Fibroblast of skin of right biceps (primary cell): Measurements from ENCODE around the gene TMOD1.
A peak's percentile ranks its signal among the peaks of the same experiment; 100 is the strongest.
"Not testable (repeated sequence)": the region's sequence is repeated elsewhere in the genome, so short reads cannot be mapped to it uniquely, and the experiment has no call there.

Experiments used
- DNase-seq: peaks from one replicate; pipeline ENCODE4 v3.0.0-alpha.2; 2013

Gene TMOD1

GRCh38 chr9:97571664-97572063 lies 70.2 kb downstream of the TMOD1 start:
- no peak for DNase-seq

GRCh38 chr9:97572196-97572891 lies 70.9 kb downstream of the TMOD1 start:
- DNase-seq: no peak

DNA sequence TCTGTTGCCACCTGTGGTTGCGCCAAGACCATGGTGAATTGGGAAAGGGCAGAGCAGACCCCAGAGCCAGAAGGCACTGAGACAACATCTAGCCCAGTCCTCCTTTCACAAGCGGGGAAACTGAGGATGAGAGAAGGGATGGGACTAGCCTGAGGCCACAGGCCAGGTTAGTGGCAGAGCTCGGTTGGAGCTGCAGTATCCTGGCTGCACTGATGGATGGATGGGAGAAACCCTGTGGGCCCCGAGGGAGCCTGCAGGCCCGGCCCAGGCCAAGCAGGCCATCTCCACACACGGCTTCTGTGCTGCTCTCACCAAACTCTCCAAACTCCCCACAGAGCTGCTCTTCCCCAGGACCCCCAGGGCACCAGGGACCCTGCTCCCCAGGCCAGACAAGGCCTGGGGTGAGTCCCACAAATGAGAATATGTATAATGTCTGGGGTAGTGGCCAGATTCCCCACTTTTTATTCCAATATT lies 71.5 kb downstream of the TMOD1 start:
- no peak for DNase-seq

DNA sequence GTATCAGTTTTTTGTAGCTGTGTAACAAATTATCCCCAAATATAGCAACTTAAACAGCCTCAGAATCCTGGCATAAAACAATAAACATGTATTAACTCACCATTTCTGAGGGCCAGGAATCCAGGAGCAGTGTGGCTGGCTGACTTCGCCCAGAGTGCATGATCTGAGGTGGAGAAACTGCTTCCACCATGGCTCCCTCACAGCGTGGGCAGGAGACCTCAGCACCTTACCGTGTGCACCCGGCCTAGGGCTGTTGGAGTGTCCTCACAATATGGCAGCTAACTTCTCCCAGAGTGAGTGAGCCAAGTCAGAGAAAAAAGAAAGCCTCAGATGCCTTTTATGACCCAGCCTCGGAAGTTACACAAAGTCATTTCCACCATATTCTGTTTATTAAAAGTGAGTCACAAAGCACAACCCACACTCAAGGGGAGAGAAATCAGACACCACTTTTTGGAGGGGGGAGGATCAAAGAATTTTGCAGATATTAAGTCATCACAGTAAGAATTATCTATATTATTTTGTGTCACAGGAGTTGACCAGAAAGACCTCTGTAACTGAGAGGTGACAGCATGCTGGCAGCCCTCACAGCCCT lies 72.1 kb downstream of the TMOD1 start:
- peak; percentile 7 for DNase-seq

- DNase-seq: not testable (repeated sequence)
Observed at GRCh38 chr9:97574101-97574571, 72.7 kb downstream of the TMOD1 start.

DNA sequence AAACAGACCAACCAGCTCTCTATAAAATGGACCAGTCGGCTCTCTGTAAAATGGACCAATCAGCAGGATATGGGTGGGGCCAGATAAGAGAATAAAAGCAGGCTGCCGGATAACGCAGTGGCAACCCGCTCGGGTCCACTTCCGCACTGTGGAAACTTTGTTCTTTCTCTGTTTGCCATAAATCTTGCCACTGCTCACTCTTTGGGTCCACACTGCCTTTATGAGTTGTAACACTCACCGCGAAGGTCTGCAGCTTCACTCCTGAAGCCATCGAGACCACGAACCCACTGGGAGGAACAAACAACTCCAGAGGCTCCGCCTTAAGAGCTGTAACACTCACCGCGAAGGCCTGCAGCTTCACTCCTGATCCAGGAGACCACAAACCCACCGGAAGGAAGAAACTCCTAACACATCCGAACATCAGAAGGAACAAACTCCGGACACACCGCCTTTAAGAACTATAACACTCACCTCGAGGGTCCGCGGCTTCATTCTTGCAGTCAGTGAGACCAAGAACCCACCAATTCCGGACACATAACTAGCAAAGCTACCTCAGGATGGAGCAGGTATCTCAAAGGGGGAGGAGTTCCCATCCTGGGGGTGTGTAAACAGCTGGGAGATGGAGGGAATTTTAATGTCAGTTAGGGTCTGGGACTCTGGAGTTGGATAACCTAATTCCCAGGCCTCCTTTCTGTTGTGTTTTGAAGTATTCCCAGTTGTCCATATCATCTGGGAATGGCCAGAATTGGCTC lies 73.6 kb downstream of the TMOD1 start:
- not testable (repeated sequence) for DNase-seq

- DNase-seq: no peak
Observed at GRCh38 chr9:97575673-97576200, 74.3 kb downstream of the TMOD1 start.

DNA sequence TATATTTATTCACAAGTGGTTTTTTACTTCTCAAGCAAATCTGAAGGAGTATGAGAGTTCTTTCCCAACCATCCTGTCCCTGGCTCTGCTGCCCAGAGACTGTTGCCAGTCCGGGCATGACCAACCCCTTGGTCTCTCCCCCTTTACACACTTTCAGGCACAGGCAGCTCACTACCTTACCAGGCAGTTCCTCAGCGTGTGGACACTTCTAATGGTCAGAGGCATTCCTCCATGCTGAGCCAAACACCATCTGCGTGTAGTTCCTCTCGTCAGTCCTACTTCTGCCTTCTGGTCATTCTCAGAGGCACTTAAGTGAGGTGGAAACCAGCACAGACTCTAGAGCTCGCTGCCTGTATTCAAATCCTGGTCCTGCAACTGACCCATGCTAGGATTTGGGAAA lies 75.6 kb downstream of the TMOD1 start:
- DNase-seq: no peak

DNA sequence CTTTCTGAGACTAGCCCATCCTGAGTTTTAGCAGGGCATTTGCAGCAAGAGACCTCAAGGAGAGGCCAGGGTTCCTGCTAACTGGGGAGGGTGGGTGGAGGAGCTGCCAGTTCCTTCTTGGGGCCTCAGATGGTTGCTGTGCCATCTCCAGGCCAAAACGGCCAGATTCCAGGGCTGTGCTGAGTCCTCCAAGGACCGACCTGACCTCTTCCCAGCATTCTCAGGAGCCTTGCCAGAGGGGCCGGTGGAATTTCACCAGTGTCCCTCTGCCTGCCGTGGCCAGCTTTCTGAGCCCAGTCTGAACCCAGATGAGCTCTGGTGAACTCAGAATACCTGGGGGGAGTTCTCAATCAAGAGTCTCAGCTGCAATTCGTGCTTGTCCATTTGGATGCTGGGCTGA lies 77.4 kb downstream of the TMOD1 start:
- no peak for DNase-seq

DNA sequence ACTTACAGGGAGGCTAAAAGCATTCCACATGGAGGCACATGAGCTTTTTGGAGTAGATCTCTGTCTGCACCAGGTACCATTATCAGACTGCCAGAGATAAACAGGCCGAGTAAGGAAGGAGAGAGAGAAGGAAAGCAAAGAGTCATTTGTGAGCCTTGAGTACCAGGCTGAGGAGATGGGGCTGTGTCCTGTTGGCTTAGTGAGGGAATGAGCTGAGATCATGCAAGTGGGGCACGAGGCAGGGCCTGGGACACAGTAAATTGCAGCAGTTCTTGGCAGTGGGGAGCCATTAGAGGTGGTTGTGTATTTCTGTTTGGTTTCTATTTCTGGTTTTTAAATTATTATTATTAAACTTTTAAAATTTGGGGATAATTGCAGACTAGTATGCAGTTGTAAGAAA lies 78.4 kb downstream of the TMOD1 start:
- DNase-seq: no peak

DNA sequence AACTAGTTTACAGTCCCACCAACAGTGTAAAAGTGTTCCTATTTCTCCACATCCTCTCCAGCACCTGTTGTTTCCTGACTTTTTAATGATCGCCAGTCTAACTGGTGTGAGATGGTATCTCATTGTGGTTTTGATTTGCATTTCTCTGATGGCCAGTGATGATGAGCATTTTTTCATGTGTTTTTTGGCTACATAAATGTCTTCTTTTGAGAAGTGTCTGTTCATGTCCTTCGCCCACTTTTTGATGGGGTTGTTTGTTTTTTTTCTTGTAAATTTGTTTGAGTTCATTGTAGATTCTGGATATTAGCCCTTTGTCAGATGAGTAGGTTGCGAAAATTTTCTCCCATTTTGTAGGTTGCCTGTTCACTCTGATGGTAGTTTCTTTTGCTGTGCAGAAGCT lies 80.1 kb downstream of the TMOD1 start:
- not testable (repeated sequence) for DNase-seq

DNA sequence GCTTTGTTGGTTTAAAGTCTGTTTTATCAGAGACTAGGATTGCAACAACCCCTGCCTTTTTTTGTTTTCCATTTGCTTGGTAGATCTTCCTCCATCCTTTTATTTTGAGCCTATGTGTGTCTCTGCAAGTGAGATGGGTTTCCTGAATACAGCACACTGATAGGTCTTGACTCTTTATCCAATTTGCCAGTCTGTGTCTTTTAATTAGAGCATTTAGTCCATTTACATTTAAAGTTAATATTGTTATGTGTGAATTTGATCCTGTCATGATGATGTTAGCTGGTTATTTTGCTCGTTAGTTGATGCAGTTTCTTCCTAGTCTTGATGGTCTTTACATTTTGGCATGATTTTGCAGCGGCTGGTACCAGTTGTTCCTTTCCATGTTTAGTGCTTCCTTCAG lies 83.3 kb downstream of the TMOD1 start:
- not testable (repeated sequence) for DNase-seq

DNA sequence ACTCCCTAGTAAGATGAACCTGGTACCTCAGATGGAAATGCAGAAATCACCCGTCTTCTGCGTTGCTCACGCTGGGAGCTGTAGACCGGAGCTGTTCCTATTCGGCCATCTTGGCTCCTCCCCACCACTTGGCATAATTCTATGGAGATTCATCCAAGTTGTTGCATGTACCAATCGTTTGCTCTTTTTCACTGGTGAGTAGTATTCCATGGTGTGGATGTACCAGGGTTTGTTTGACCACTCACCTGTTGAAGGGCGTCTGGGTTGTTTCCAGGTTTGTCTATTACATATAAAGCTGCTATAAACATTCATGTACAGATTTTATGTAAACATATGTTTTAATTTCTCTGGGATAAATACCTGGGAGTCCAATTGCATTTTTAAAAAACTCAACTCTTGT lies 85.4 kb downstream of the TMOD1 start:
- not testable (repeated sequence) for DNase-seq

DNA sequence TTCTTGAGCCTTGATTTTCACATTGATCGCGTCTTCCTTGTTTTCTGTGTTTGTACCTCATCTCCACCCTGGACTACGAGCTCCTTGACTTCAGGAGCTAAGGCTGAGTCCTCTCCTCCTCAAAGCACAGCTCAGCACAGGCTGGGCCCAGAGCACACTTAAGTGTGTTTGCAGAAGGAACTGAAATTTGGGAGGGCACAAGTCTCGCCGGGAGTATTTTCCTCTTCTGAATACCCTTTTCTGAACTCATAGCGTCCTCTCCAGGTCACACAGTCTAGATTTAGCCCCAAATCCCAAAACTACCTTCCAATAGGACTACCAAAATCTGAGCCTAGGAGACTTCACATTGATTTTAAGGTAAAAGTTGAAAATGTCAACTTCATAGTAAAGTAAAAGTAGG lies 90.1 kb downstream of the TMOD1 start:
- no peak for DNase-seq

DNA sequence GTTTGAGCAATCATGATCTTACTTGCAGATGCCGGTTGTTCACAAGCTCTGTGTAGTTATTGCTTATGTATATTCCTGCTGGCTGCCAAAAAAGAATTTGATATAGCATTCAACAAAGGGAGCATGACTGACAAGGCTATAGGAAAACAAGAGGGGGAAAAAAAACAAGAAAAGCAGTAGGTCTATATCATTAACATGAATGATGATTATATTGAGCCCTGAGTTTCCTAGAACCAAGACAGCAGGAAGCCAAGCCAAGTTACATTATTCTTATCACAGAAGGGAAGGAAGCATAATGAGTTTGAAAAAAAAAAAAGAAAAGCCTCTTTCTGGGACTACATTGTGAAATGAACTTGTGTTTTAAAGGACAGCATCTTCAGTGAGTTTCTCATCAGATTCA lies 90.7 kb downstream of the TMOD1 start:
- DNase-seq: no peak

DNA sequence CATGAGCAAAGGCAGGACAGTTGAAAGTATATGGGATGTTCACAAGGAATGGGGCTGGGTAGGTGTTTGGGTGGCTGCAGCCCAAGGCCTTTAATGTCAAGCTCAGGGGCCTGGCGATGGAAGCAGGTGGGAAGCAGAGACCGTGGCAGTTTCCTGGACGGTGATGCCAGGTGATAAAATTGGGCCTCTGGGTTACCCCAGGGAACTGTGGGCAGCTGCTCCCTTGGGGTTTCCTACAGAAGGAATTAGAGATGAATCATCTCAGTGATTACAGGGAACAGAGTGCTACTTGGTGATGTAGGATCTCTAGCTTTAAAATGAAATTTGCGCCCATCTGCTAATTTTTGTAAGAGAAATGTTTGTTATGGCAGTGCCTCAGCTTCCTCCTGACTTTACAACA lies 92.5 kb downstream of the TMOD1 start:
- no peak for DNase-seq

DNA sequence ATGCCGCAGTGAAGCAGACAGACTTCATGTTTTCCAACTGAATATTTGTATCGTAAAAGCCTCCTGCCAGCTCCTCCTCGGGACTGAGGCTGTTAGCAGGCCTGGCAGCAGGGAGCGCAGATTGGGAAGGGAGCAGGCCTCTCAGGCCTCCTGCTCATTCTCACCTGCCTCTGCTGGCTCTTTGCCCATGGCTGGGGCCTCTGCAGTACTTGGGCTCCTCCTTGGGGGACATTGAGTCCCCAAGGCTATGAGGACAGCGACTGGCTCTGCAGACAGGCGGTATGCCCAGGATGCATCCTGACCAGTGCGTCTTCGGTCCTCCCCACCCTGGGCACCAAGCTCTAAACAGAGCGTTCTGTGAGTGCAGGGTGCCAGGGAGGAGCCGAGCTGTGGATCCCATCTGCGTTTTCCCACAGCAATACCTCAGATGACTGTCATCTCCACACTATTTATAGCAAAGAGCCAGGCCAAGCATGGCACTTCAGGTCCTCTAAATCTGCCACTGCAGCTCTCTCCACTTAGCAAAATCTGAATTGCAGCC lies 93.0 kb downstream of the TMOD1 start:
- no peak for DNase-seq

DNA sequence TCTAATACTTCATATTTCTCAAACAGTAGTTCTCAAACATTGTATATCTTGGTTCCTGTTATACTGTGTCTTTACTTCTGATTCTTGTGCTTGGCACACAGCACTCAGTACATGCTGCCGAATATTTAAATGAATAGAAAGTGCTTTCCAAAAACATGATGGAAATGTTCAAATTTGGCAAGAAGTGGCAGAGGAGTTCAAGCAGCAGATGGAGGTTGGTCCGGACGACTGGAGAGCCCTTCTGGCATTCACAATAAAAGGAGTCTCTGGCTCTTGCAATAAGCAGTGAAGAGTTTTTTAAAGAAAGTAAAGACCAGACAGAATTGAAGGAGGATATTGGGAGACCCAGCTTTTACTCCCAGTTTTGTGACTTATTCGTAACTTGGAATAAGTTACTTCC lies 95.4 kb downstream of the TMOD1 start:
- no peak for DNase-seq

- peak; percentile 63 for DNase-seq
Observed at GRCh38 chr9:97598461-97599288, 97.2 kb downstream of the TMOD1 start.

GRCh38 chr9:97599314-97599846 lies 97.9 kb downstream of the TMOD1 start:
- DNase-seq: no peak

GRCh38 chr9:97600531-97601227 lies 99.2 kb downstream of the TMOD1 start:
- no peak for DNase-seq
